NOMO-1 (cell line): ENCODE results near the gene C19orf47.
"Not testable (repeated sequence)": the region's sequence is repeated elsewhere in the genome, so short reads cannot be mapped to it uniquely, and the experiment has no call there.

Experiments used
- DNase-seq, 2 experiments: peaks; one replicate each; lab custom pipeline; 2025; ENCODE audit not compliant: unreplicated experiment in 2 of 2; lab: John Stamatoyannopoulos, UW

Gene C19orf47

DNA sequence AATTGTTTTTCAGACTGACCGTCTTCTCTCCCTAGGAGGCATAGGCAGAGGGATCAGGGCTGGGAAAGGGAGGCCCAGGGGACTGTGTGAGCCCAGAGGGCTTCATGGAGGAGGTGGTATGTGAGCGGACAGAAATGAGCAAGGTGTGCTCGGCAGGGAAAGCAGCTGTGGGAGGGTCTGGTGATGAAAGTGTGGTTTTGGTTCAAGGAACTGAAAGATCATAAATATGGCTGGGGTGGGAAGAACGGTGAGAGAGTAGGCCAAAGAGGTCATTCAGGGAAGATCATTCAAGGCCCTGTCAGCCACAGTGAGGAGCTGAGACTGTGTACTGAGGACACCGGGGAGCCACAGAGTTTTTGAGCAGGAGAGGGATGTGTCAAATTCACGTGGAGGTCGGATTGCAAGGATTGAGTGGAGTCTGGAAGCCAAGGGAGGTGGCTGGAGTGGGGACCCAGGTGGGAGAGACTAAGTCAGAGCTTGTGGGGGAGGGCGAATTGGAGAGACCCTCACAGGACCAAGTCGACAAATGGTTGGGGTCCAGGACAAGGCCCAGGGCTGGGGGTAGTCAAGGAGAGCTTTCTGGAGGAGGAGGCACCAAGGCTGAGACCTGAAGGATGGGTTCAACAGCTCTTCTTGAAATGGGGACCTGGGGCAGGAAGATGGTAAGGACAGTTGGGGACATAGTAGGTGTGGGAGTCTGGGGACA is 7.9 kb upstream of the C19orf47 start:
- peak in 1 of 2 experiments; percentile 36 for DNase-seq

DNA sequence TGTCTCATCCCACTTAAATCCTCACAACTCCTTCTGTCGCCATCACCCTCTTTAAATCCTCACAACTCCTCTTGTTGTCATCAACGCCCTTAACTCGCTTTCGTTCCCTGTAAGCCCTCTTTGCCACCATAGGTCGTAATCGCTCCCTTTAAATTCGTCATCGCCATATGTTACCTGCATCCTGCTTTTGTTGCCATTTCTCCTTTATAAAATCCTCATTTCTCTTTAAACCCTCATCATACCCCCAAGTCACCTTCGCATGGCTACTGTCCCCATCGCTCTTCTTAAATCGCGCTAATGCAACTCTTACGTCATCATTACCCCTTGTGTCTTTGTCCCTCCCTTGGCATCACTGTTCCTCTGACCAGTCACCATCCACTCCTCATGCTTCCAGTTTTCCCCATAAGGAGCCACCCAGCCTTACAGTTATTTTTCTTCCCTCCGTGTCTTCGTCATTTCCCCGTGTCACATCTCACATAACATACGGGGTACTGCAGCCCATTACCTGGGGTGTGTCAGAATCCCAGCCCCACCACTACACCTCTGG is 837 bp upstream of the C19orf47 start:
- DNase-seq = peak in 1 of 2 experiments; percentile 48

DNA sequence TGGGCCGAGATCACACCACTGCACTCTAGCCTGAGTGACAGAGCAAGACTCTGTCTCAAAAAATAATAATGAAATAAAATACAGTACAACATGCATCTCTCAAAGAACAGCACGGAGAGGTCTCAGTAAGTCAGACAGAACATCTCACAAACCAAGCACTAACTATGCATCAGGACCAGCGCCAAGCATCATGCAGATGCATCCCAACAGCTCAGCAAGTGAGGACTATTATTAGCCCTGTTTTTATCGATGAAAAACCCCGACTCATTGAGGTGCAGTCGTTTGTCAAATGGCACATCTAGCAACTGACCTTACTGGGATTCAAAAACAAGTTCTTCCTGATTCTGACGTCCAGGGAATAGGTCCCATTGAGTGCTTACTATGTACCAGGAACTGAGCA is 3.8 kb downstream of the C19orf47 start:
- no peak for DNase-seq

DNA sequence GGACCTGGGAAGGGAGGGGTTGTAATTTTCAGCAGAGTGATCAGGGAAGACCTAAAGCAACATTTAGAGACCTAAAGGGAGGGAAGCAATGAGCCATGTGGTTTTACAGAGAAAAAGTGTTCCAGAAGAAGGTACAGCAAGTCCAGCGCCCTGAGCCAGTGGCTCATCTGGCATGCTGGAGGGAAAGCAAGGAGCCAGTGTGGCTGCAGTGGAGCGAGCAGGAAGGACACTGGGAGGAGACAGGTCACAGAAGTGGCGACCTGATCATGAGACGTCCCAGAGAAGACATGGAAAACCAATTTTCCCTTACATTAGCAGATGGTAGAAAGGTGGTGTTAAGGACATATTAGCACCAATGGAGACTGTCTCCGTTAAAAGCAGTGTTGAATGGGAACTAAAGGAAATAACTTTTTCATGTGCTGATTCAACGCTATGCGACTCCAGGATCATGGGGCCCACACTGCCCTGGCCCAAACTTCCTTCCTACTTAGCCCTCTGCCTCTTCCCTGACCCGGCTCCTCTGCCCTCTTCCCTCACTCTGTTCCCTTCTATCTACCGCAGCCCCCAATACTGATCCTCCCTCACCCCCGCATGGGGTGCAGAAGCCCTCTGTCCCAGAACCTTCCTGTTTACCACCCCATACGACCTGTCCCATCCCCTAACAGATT is 5.4 kb downstream of the C19orf47 start:
- no peak for DNase-seq

DNA sequence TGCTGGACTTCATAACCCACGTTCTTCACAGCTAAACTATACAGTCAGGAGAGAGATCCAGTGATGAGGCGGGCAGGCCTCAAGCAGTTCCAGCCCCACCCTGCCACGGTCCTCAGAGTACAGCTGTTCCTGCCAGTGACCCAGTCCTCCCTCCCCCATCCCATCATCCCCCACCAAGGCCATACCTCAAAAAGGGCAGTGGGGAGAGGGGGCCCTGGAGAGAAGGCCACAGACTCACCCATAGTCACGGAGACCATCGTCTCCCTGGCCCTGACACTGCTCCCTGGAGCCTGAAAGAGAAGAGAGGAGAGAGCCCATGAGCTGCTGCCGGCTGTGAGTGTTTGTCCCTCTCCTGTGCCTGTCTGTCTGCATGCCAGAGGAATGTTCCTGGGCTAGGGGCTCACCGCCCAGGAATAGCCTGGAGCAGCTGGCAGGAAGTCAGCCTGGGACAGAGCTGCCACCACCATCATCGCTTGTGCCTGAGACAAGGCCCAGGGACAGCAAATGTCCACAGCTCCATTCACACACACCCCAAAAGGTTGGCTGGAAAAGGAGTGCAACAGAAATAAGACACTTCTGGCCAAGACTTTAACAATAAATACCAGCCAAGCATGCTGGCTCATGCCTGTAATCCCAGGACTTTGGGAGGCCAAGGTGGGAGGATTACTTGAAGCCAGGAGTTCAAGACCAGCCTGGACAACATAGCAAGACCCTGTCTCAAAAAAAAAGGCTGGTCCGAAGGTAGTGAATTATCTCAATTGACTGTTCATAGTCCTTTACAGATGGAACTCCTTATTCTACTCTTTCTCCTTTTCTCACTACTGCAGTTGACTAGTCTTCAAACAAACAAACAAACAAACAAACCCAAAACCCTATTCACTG is 6.4 kb downstream of the C19orf47 start:
- DNase-seq = no peak

DNA sequence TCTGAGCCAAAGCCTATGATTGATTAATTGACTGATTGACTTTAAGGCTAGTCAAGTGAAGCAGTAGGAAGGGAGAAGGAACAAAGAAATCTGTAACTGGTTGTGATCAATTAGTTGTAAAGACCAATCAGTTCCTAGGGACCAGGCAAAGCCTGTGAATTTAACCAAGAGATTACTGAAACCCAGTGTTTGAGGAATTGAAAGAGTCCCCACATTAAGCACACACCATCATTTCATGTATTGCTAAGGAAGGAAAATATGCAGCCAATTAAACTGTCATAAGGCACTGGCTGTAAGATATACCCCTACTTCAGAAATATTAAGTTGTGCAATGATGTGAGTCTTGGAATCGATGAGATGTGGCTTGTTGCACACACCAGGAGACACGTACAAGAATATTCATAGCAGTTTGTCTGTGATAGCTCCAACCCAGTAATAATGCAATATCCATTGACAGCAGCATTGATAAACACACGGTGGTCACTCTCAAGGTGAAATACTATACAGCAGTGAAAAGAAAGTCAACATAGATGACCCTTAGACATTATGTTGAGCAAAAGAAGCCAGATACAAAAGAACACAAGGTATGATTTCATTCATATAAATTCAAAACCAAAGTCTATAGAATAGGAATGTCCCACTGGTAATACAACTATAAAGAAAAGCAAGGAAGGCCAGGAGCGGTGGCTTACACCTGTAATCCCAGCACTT is 9.0 kb downstream of the C19orf47 start:
- DNase-seq = peak in 1 of 2 experiments; percentile 27

DNA sequence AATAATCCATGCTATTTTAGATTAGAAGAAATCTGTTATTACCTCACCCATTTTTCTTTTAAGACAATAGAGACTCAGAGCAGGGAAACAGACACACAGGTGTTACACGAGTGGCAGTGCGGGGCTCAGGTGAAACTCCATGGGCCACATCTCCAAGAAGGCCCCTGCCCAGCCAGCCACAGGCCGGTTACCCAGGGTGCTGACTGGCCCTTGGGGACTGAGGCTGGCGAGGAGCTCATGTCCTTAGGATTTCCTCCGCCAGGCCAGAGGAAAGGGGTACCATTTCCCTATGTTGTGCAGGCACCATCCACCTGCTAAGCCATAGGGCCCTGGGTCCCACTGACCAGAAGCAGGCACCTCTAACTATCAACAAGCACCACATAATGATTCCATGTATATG is 10.6 kb downstream of the C19orf47 start:
- DNase-seq = no peak

DNA sequence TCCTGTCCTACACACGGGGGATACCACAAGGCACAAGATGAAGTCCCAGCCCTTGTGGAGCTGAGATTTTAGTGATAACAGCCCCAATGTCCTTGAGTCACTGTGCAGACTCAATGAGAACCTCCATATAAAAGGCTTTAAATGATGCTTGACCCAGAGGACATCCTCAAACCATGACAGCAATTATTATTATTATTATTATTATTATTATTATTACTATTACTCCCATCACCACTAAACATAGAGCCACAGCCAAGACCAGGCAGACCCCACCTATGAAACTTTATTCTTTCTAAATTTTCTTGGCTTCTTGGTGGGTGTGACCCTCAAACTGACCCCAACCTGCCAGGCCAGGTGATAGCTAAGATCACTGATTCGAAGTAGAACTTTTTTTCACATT is 11.1 kb downstream of the C19orf47 start:
- no peak for DNase-seq

DNA sequence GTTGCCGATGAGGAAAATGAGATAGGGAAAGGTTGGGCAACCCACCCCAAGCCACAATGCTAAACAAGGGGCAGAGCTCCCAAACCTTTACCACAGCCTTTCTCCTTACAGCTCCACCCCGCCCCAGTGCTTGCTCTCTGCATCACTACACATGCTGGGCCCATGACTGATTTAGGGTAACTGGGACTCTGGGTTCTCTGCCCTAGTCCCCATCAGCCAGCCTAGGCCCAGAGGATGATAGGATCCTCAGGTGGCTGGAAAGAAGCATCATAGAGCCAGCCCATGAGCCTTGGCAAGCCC is 11.6 kb downstream of the C19orf47 start:
- no peak for DNase-seq

DNA sequence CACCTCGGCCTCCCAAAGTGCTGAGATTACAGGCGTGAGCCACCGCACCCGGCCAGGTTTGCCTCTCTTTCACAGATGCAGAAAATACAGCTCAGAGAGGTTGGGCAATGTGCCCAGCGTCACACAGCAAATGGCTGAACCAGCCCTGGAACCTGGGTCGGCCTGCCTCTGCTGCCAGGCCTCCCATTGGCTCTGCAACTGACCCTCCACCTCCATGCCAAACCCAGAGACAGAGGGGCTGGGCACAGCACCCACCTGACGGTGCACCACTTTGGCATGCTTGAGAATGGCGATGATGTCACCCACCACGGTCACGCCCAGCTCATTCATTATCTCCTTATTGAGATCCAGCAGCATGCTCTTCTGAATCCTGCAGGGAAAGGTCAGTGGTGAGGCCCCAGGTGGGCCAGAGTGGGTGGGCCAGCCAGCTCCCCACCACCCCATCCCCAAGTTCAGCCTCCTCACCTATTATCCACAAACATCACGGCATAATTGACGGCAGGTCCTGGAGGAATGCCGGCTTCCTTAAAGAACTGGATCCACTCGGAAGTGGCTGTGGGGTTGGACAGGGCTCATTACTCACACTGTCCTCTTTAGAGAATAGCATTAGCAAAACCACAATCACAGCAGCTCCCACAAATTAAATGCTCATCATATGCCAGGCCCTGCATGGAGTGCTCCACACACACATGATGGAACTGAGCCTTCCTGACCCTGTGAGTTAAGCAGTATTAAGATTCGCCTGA is 12.2 kb downstream of the C19orf47 start:
- no peak for DNase-seq

DNA sequence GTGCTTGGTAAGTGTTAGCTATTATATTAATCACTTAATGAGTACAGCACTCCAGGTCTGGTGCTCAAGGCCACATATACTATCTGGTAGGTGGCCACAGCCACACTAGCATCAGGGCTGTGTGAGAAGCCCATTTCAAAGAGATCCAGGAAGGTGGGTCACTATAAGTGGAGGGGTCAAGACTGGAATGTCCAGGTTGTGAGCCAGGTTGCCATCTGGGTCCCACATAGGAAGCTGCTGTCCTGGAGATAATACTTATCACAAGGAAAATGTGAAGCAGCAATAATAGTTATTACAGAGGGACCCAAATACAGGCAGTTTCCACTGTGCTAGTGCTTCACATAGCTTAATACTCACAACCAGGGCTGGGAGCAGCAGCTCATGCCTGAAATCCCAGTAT is 13.1 kb downstream of the C19orf47 start:
- DNase-seq = no peak

DNA sequence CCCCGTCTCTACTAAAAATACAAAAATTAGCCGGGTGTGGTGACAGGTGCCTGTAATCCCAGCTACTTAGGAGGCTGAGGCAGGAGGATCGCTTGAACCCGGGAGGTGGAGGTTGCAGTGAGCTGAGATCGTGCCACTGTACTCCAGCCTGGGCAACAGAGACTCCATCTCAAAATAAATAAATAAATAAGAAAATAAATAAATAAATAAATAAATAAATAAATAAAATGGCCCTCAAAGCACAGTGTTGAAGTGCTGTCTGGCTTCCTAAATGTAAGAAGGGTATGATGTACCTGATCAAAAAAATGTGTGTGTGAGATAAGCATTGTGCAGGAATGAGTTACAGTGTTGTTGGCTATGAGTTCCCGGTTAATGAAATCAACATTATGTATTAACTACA is 15.1 kb downstream of the C19orf47 start:
- not testable (repeated sequence) for DNase-seq

DNA sequence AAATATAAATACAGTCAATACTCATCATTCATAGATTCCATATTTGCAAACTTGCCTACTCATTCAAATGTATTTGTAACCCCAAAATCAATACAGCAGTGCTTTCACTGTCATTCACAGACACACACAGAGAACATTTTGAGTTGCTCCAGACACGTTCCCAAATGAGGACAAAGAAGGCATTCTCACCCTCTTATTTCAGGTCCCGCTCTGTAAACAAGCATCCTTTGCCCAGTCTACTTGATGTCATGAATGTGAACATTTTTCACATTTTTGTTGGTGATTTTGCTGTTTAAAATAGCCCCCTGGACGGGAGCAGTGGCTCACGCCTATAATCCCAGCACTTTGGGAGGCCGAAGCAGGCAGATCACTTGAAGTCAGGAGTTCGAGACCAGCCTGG is 15.5 kb downstream of the C19orf47 start:
- DNase-seq = no peak

DNA sequence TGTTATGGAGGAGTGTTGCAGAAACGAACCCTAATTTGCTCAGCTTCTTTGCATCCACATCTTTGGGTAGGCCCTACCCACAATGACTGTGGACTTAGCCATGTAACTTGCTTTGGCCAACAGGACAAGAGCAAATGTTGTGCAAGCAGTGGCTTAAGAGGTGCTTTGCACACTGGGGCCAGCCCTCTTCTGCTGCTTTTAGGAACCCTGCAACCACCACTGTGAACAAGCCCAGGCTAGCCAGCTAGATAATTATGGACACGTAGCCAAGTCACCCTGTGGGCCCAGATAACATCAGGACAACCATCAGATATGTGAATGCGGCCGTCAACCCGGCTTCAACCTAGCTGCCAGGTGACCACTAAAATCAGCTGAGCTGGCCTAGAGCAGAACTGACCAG is 17.1 kb downstream of the C19orf47 start:
- DNase-seq = peak; percentile 52 to 74

DNA sequence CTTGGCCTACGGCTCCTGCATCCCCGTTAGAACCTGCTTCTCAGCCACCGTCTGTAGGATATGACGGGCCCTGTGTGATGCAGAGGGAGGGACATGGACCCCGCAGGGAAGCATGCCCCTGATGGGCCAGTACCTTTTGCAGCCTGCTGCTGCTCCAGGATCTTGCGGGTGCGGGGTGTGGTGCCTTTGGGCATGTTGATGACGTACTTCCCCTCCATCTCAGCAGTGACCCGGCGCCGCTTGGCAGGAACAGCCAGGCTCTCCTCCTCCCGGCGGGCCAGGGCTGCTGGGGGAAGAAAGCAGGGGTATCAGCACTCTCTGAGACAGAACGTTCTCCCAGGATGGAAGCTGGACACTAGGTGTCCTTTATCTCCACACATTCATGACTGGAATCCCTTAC is 22.0 kb downstream of the C19orf47 start:
- DNase-seq = no peak

DNA sequence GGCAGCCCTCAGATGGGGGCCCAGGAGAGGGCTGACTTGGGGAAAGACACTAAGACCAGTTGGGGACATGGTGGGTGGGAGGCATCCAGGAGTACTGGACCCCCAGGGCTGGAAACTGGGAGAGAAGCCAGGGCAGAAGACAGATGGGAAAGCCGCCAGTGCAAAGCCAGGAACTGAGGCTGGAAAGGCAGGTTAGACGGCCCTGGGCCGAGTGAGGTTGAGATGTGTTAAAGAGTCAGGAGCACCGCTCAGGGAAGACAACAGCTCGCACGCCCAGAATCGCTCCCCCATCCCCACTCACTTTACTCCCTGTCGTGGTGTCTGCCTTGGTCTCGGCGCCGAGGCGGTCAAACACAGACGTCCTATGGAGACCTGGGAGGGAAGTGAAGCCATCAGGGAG is 24.5 kb downstream of the C19orf47 start:
- no peak for DNase-seq

DNA sequence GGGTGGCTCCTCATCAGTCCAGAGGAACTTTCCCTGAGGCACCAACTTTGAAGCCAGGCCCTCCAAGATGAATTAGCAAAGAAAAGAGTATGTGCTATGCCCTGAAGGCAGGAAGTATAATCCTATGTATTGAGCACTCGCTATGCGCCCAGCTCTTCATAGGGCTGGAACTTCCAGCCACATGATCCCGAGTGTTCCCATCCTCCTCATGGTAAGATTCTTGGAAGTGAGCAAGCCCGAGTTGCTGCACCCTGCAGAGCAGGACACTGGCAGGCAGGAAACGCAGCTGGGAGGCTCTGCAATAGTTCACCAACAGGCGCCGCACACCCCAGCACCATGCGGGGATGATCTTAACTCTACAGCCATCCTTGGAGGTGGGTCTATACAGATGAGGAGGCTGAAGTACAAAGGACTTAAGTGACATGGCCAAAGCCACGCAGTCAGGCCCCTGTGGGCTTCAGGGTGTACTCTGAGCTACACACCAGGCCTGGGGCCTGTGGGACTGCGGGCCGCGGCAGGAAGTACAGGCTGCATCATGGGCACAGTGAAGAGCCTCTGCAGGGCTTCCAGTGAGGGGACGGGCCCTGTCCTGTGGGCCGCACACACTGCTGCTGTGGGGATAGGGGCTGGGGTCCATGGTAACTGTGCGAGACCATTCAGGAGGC is 25.1 kb downstream of the C19orf47 start:
- DNase-seq = no peak

DNA sequence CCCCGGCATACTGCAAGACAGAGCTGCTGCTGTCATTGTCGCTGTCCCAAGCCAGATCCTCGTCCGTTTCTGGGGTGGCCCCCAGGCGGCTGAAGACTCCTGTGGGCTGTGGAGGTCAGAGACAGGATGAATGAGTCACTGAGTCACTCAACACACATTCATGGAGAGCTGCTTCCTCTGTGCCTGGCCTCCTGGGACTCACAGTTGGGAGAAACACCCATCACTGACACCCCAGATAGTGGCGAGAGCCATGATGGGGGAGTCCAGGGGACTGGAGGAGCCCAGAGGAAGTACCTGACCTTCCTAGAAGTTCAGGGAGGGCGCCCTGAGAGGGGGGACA is 26.0 kb downstream of the C19orf47 start:
- DNase-seq = no peak

DNA sequence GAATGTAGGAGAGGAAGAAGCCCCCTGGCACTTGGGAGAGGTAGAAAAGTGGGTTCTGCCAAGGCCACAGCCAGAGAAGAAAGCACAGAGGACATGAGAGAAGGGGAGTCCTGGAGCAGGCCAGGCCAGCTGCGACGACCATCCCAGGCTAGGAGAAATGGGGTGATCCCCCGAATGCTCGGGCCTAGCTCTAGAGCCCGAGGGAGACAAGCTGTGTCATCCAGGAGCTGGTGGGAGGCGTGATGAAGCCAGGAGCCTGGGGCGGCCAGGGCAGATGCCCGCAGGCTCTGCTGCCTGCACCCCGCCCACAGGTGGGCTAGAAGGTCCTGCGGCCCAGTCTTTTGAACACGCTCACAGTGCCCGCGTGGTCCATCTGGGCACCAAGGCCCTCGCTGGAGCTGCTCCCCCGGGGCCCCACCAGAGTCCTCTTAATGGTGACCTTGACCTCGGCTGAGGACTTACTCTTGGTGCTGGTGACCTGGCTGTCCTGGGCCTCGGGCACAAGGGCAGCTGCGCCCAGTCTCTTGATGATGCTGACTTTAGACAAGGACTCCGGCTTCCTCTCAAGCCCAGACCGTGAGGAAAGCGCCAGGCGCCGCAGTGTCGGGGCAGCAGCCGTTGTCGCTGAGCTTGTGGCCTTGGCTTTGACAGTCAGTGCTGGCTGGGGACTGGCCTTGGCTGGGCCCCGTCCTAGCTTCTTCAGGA is 26.5 kb downstream of the C19orf47 start:
- no peak for DNase-seq
